GM08714 (cell line): Measurements from ENCODE around the gene APBB2.
"Not testable (repeated sequence)": the region's sequence is repeated elsewhere in the genome, so short reads cannot be mapped to it uniquely, and the experiment has no call there.

ENCODE experiments used
- H3K4me3 ChIP-seq: fragments of 200-500 bp; sonication (Bioruptor generic); 2 replicates; pipeline ENCODE4 v1.5.1; 2014; ENCODE audit warnings: mild to moderate bottlenecking, low read length, inconsistent platforms
- ZNF274 ChIP-seq: IDR thresholded peaks from 2 replicates; pipeline ENCODE4 v1.6.1; 2012; ENCODE audit warnings: mild to moderate bottlenecking, low read depth, low read length

The APBB2 gene

DNA sequence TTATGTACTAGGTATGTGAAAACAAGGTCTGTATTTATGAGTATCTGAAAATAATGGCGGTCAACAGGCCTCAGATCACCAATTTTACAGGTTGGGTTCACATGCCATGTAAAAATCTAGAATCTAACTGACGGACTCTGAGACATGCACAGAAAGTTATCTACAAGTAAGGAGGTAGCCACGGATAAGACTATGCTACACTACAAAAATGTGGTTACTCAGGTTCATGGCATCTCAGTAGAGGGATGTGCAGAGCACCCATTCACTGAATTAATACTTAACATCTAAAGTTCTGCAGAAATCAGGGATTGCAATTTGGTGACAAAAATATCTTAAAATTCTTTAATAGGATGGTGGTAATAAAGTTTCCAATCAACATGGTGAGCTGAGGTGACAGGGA, 155.9 kb downstream of the APBB2 start:
- TF ChIP-seq ZNF274, result no peak

DNA sequence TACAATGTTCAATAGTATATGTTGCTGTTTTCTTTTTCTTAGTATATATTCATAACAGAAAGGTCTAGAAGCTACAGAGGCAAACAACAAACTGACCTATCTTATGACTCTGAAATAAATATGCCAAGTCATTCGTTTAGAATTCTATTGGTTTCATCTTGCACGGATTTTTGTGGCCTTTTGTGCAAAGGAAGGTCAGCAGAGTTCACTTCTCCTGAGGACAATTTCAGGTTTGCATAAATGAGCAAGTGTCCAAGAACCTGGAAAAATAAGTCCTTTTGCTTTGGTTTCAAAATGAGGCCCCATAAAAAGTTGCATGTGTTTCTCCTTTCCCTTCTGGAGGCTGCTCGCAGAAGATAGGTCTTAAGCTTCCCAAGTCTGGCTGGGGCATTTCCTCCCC, 156.9 kb downstream of the APBB2 start:
- H3K4me3 ChIP-seq, result no peak overlapping the region

More for the DNA sequence above, 155.9 kb downstream of the APBB2 start:
- H3K4me3 ChIP-seq, result no peak overlapping the region

DNA sequence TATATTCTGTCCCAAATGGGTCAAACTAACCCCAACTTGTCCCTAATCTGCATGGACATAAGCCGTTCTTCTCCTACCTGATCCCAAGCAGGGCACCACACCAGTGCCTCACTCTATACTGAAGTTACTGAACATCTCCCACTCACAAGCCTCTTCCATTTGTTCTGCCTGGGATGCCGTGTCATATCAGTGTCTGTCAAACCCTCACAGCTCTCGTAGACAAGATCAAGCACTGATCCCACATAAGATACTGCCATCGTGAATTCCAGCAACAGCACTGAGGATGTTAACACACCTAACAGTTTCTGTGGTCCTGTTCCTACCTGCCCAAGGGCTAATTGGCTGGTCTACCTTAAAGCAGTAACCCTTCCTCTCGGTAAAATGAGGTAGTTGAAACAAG, 162.1 kb downstream of the APBB2 start:
- H3K4me3 ChIP-seq, result no peak overlapping the region
- no peak for TF ChIP-seq ZNF274

More for the DNA sequence above, 156.9 kb downstream of the APBB2 start:
- no peak for TF ChIP-seq ZNF274

DNA sequence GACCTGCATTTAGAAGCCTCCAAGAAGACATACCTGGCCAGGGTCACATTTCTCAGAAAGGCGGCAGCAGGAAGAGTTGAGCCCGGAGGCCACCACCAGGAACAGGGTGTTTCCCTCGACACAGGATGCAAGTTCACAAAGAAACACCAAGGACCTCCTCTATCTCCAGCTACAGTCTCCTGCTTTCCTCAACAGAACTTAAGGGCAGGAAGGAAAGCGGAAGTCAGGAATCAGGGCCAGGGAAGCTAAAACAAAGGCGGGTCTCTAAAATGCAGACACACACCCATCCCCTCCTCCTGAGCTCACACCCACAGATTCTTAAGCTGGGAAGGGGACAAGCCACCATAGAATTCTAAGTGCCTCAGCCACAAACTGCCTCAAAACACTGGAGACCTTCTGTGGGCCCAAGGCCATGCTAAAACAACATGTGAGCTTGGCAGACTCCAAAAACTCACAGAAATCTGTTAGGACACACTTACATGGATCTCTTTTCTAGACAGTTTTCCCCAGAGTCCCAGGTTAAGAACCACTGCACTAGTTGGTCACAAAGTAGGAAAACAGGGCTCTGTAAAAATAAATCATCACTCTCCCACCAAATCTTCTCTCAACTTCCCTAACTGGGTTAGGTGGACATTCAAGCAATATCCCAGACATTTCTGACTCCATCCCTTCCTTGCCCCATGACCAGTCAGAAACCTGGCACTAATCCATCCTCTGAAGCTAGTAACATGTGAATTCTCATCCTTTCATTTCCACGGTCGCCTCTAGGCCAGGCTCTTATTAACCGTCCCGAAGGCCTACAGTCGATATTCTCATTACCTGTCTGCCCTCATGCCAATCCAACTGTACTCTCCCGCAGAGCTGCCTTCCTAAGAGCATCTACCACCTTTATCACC, 163.2 kb downstream of the APBB2 start:
- no peak for TF ChIP-seq ZNF274
- H3K4me3 ChIP-seq, result no peak overlapping the region

DNA sequence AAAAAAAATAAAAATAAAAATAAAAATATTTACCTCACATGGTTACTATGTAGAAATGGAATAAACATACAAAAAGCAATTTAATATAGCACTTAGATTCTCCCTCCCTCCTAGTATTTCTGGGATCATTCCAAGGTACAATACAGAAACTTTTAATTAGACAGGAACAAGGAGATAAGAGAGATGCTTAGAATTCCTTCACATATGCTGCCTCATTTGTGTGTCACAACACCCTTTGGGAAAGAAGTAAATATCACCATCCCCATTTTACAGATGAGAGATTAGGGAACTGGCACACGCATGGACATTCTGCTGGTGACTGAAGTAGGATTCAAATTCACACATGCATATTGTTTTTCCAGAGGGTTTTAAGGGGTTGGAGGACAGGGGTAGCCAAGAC, 164.2 kb downstream of the APBB2 start:
- H3K4me3 ChIP-seq, result no peak overlapping the region
- TF ChIP-seq ZNF274, result no peak

DNA sequence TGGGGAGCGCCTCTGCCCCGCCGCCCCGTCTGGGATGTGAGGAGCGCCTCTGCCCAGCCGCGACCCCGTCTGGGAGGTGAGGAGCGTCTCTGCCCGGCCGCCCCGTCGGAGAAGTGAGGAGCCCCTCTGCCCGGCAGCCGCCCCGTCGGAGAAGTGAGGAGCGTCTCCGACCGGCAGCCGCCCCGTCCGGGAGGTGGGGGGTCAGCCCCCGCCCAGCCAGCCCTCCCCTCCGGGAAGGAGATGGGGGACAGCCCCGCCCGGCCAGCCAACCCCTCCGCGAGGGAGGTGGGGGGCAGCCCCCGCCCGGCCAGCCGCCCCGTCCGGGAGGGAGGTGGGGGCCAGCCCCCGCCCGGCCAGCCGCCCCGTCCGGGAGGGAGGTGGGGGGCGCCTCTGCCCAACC, 165.2 kb downstream of the APBB2 start:
- H3K4me3 ChIP-seq, result not testable (repeated sequence)

DNA sequence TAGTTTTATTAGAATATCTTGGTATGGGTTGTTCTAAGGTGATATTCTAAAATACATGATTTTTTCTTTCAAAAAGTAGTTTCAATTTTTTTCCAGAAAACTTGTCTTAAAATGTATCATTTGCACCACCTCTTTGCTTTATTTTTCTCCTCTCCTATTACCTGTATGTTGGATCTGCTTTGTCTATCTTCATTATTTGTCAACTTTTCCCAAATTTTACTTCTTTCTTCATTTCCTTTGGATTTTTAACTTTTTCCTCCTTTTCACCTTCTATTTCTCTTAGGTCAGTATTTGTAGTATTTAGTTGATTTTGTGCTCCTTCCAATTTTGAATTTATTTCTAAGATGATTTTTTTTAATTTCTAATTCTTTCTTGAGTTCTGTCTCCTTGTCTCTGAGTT, 169.6 kb downstream of the APBB2 start:
- no peak overlapping the region for H3K4me3 ChIP-seq
- TF ChIP-seq ZNF274, result no peak

DNA sequence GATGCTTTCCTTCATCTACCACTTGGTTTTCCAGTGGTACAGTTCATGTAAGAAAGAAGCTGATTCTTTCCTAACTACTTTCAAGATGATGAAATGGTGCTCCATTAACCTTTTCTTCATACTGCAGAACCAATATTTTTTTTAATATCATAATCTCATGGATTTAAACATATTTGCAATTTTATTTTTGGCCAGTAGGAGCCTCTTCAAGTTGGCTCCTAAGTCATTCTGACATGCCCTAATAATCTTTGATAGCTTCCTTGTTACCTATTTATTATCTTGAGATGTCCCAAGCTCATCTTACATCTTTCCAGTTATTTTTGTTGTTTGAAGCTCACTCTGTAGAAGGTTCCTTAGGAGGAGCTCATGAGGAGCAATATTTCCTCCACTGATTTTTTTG, 170.2 kb downstream of the APBB2 start:
- H3K4me3 ChIP-seq, result no peak overlapping the region
- TF ChIP-seq ZNF274, result no peak

DNA sequence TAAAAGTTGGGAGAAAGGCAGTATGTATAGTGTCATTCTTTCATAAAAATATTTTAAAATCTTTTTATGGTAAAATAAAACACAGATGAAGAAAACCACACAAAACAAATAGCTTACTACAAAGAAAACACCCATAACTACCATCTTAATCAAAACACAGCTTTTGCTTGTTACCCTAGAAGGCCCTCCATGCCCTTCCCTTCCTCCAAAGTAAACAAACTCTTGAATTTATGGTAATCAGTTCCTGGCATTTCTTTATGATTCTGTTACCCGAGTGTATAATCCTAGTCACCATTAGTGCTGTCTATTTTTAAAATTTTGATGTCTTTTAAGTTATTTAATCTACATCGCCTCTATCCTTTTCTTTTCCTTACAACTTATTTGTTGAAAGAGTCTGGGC, 170.9 kb downstream of the APBB2 start:
- no peak overlapping the region for H3K4me3 ChIP-seq
- no peak for TF ChIP-seq ZNF274

DNA sequence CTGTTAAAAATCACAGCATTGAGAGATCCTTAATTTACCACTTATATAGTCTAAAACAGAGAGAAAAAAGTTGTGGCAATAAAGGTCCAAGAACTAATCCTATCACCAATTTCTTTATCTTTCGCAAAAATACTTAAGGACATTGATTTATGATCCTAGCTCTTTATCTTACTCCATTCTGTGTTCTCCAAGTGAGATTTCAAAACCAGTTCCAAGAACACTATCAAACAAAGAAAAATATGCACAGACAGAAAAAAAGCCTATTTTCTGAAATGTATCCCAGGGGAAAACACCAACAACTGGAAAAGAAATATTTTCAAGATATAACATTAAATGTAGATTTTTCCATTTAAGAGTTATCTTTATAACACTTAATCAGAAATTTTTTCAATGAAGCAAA, 172.8 kb downstream of the APBB2 start:
- no peak for TF ChIP-seq ZNF274
- H3K4me3 ChIP-seq, result no peak overlapping the region

DNA sequence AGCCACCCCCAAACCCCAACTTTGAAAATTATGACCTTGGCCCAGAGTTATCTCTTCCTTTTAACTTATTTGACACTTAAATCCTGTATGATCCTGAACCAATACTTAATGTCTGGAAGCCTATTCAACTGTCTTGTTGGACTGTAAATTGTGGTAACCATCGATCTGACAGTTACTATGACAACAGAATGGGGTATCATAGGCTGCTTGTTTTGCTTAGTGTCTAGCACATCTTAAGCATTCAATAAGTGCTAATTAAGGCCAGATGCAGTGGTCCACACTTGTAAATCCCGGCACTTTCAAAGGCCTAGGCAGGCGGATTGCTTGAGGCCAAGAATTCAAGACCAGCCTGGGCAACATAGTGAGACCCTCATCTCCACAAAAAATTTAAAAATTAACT, 175.0 kb downstream of the APBB2 start:
- no peak overlapping the region for H3K4me3 ChIP-seq
- no peak for TF ChIP-seq ZNF274

DNA sequence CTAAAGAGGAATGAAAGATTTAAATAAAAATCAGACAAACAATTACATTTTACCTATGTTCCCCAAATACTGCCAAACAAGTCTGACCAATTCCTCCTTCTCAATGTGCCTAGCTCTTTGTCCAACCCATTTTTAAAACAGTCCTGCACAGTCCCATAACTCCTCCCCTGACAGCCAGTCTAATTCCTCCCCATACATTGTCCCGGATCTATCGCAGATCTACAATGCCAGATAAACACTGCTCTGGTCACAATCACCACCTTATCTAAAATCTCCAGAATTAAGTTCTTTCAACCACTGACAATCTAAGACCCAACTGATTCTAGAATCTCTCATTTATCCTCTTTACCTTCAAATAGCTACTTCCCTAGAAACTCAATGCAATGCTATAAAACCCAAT, 176.0 kb downstream of the APBB2 start:
- TF ChIP-seq ZNF274, result no peak

DNA sequence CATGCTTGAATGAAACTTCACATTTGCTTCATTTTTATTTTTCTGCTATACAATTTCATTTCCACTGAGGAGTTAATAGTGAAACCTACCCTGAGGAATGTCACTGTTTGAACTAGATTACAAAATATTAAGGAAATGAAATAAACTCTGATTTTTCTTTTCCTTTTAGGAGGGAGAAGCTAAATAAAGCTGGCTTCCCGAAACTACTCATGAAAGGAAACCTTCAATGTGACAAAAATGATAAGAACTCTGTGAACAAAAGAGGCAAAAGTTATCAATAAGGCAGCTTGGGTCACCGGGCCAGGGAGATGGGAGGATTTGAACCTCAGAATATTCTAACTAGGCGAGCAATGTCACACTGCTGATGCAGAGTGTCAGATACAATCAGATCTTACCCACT, 185.2 kb downstream of the APBB2 start:
- no peak for TF ChIP-seq ZNF274
- no peak overlapping the region for H3K4me3 ChIP-seq

More for the DNA sequence above, 176.0 kb downstream of the APBB2 start:
- H3K4me3 ChIP-seq, result no peak overlapping the region

DNA sequence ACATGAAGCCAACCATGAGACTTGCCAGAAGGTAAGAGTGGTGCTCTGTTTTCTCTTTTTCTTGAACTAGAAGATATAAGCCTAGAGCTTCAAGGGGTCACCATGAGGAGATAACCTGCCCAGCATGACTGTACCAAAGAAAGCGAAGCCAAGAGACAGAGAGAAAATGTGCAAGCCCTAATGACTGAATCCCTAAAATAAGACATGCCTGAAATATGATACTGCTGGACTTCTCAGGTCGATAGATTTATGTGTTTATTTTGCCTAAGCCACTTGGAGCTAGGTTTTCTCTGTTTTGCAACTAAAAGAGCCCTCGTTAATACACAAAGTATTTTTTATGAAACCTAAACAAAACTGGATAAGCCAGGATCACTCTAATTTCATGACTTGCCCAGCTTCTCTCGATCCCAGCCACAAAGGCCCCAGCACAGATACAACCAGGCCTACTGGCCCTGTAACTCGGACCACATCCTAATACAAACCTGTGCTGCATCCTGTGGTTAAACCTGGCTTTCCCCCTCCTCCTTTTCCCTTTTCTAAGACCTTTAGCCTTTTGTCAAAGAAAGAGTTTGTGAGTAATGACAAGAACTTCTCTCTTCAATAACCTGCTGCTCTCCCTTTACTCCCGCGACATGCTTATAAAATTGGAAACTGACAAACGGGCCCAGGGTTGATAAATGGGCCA, 185.8 kb downstream of the APBB2 start:
- H3K4me3 ChIP-seq, result no peak overlapping the region
- no peak for TF ChIP-seq ZNF274

DNA sequence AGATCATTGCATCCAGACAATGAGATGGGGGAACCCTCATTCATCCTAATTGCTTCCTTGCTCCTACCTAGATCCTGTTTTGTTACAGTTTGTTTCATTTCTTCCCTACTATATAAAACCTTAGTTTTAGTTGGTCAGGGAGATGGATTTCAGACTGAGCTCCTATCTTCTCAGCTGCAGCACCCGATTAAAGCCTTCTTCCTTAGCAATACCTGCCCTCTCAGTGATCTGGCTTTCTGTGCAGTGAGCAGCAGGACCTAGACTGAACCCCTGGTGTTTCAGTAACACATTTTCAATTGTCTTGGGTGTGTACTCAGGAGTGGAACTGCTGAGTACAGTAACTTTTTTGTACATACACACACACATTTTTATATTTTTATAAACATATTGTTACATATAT, 187.4 kb downstream of the APBB2 start:
- no peak overlapping the region for H3K4me3 ChIP-seq
- TF ChIP-seq ZNF274, result no peak
